Skin epidermis (tissue), 12 donors: ENCODE measurements around the gene SLC14A1.

Experiments used
- H3K27ac ChIP-seq, 21 experiments: fragments of 200-600 bp; sonication (generic) in 11 of 21; one replicate each; pipeline ENCODE4 v1.5.0; 2020; ENCODE audit warnings: mild to moderate bottlenecking in 3 of 21, inconsistent platforms in 2 of 21, moderate library complexity in 2 of 21
- H3K4me3 ChIP-seq, 7 experiments: fragments of 200-600 bp; sonication (generic) in 2 of 7; one replicate each; pipeline ENCODE4 v1.5.0; 2020; ENCODE audit warnings: inconsistent platforms in 2 of 7, mild to moderate bottlenecking in 2 of 7, moderate library complexity in 1 of 7

The SLC14A1 gene

DNA sequence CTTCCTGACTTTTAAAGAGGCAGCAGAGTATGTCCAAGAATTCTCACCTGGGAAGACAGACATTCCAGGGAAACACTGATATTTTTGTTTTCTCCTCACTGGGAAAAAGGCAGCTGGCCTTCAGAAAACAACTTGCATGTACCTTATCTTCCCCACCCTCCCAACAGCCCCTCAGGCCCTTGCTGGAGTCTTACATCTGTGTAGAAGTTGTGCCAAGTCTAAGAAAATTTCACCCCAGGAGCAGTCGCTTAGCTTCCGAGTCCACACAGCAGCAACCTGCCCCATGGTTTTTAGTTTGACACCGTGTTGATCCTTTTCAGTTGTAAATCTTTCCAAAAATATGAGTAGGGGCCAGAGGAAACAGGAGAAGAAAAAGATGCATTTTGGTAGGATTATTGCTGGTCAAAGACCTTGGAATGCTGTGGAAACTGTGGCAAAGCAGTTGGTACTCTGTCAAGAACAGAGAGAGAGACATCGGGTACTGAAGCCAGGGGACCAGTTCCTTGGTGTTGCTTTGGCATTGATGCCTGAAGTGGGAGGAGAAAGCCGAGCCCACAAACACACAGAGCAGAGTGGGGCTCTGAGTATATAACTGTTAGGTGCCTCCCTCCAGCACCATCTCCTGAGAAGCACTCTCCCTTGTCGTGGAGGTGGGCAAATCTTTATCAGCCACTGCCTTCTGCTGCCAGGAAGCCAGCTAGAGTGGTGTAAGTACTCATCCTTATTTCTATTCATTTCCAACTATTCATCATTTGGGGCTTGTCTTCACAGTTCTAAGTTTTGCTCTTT is at the start of gene SLC14A1:
Gene SLC14A1 (plus strand): TSS at position 615 of the 789 bp plus-strand sequence. CDS start 6,140 bp downstream, outside the sequence.
- no peak within 1 kb of the TSS for H3K27ac ChIP-seq
- H3K4me3 ChIP-seq: no peak within 1 kb of the TSS

DNA sequence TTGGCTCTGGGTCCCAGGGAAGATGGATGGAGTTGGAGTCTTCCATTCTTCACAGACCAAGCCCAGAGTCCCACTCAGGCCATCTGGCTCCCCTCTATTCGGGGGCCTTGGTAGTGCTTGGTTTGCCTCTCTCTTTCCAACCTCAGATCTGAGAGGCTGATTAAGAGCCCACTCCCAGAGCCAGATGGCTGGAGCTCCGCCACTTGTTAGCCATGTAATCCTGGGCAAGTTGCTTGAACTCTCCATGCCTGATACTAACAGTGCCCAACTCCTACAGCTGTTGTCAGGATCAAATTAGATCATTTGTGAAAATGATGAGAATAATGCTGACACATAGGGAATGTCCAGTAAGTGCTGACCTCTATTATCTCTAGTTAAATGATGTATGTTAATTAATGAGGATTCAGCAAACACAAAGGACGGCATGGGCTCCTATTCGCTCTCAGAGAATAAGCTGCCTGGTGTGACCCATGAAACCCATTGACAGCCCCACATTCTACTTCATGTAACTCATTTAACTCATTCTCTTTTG is 46.6 kb upstream of the SLC14A1 start:
- Histone ChIP-seq H3K4me3 (no peak overlapping the region), H3K27ac (no peak overlapping the region)

DNA sequence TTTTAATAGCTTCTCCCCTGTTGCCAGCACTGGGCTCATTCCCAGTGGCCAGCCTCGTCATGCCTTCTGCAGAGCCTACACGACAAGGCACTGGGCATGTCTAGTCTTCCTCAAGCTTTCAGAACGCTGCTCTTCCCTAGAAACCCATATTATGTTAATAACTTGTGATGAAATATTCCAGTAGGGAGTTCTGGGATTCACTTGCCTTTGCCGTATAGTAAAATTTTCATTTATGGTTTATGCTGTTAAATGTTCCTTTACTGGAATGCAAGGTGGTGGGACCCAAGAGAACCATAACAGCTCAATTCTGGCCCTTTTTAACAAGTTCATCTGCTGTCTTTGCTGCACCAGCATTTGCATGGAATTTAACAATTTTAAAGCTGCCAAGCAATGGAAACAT is 45.5 kb upstream of the SLC14A1 start:
- no peak overlapping the region for H3K4me3 ChIP-seq
- H3K27ac ChIP-seq: no peak overlapping the region

DNA sequence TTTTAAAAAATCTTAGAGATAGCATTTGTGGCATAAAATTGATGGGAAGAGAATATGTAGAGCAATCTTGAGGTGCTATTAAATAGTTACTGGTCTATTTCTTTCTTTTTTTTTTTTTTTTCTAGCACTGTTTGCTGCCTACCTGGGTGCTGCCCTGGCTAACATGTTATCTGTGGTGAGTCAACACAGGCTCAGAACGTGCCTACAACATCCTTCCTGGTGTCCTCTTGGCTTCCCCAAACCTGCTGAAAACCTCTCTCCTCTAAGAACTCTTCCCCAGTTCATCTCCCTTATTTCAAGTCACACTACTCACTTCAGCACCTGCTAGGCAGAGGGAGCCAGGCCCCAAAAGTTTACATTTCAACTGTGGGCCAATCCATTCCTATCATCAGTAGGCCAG is 45.1 kb upstream of the SLC14A1 start:
- Histone ChIP-seq H3K4me3 (no peak overlapping the region), H3K27ac (no peak overlapping the region)

DNA sequence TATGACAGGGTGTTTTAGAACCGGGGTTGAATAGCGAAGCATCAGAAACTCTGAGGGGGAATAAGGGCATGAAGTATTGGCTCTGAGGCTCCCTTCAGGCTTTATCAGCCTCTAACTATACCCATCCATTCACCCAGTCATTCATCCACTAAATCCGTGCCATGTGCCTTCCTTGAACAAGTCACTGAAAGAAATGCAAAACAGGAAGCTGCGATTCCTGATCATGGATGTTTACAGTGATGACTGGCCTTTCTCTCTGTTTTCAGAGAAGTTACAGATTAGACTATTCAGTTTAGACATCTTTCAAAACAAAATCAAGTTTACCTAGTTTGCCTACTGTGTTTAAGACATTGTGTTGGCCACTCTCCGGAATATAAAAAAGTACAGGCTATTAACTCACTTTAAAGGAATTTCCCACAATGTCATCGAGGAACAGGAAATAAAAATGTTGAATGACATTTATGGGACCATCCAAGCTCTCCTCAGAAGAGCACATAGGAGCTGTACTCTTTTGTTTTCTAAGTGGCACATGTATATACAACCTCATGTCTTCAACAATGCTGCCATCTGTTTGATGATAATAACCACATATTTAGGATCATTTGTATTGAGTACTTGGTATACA is 43.8 kb upstream of the SLC14A1 start:
- H3K4me3 ChIP-seq: no peak overlapping the region
- no peak overlapping the region for H3K27ac ChIP-seq

DNA sequence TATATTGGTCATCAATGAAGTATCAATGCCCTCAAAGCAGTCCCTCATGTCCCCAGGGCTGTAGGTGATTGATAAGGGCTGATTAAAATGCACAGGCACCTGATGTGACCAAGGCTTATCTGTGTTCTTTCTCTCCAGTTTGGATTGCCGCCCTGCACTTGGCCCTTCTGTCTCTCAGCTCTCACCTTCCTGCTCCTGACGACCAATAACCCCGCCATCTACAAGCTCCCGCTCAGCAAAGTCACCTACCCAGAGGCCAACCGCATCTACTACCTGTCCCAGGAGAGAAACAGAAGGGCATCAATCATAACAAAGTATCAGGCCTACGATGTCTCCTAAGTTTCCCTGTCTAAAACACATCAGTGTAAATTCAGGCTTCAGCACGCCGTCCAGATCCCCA is 41.8 kb upstream of the SLC14A1 start:
- H3K27ac ChIP-seq: no peak overlapping the region
- no peak overlapping the region for H3K4me3 ChIP-seq

DNA sequence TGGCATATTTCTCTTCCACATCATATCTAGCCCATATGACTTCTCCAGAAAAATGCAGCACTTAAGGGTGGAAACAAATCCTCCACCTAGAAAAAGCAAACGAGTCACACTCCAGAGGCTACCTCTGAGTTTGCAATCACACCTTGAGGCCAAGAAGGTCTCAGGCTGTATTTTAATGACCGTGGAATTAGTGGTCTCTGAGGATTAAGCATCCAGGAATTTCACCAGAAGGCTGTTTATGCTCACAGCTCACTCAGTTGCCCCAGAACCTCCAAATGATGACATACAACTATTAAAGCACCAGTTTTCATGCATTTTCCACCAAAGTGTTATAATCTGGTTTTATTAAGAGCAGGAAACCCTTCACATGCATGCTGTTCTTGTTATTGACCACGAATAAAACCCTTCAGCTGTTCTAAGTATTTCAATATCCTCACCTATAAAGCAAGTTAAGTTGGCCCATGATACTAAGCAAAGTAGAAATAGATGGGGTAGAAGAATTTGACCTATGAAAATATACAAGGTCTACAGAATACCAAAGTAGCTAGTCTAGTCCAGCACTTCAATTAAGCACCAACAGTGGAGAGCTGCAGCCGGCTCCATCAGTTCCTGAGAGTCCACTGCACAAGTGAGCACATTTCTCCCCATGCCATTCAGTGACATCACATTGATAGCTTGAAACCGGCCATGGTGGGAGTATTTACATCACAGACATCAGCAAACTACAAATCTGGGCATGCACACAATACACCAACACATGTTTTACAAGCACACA is 39.5 kb upstream of the SLC14A1 start:
- Histone ChIP-seq H3K4me3 (no peak overlapping the region), H3K27ac (no peak overlapping the region)

DNA sequence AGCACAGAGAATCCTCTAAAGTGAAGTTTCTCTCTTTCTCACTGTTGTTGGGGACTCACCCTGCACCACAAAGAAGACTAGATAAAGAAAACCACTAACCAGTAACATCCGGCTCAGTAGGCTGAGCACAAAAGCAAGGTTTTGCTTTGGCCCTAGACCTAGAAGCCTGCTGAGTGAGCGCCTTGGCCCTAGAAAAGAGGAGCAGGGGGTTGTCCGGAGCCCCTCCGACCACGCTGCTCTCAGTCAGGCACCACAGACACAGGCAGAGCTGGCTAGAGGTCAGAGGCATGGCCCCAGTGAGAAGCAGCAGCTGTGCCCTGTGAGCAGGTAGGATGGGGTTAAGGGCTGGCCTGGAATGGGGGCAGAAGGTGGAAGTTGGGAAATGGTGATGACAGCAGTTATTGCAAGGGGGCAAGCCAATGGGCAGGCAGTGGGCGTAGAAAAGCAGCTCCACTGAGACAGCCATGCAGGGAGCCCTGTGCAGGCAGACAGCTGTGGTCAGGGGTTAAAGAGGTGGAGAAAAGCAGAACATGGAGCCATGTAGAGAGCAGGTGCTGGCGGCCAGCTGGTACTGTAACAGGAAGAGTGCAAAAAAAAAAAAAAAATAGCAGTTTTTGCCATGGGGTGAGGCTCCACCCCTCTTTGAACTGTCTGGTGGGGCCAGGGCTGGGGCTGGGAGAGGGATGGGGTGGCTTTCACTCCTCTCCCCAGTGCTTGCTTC is 36.9 kb upstream of the SLC14A1 start:
- Histone ChIP-seq H3K4me3 (peak overlapping the region in 1 of 7 experiments; percentile 5), H3K27ac (peak overlapping the region in 9 of 21 experiments; percentile 1 to 87 (median 69))

DNA sequence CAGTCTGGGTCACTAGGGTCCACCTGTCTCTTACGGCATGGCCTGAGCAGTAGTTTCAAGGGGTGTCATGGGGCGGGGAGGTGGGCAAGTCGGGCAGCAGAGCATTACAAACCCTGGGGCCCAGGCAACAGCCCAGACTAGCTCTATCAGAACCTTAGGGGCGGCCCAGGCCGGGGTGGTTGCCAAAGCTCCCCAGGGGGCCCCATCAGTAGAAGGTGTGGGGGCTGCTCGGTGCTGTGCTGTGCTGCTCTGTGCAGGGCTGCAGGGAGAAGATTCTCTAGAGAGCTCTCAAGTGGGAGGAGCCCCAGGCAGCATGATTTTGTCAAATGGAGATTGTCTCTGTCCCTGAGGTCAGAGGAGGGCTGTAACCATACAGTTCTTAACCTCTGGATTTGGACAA is 36.4 kb upstream of the SLC14A1 start:
- H3K27ac ChIP-seq: peak overlapping the region in 9 of 21 experiments; percentile 1 to 87 (median 69)
- peak overlapping the region in 1 of 7 experiments; percentile 5 for H3K4me3 ChIP-seq

DNA sequence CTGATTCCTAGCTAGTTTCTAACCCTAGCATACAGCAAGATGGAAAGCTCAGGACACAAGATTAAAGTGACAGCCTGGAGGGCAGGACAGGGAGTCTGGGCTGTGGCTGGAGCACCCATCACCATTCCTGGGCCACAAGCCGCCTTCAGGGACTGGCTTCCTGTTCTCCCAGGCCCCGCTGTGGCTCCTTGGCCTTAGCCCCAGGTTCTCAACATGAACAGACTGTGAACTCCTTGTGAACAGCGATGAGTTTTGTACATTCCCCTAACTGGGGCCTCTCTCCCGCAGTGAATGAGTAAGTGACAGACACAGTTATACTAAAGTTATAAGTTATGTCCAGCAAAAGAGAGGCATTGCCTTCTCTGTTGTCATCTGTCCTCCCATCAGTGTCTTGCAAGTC is 35.9 kb upstream of the SLC14A1 start:
- Histone ChIP-seq H3K4me3 (no peak overlapping the region), H3K27ac (peak overlapping the region in 8 of 21 experiments; percentile 1 to 87 (median 72))

DNA sequence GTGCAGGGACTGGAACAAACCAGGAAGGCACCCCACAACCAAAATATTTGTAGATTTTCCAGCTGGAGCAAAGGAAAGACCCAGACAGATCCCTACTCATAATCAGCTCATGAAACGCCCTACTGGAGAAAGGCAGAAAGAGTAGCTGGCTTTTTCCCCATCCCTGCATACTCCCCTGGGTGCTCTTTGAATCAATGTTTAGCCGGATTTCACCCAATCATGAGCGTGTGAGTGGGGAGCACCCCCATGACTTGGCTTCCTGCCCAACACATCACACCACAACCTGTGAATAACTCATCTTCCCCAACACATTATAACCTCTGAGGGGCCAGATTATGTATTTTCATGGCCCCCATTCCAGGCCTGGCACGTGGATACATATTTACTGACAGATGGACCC is 35.1 kb upstream of the SLC14A1 start:
- no peak overlapping the region for H3K4me3 ChIP-seq
- H3K27ac ChIP-seq: peak overlapping the region in 4 of 21 experiments; percentile 74 to 87 (median 85)

DNA sequence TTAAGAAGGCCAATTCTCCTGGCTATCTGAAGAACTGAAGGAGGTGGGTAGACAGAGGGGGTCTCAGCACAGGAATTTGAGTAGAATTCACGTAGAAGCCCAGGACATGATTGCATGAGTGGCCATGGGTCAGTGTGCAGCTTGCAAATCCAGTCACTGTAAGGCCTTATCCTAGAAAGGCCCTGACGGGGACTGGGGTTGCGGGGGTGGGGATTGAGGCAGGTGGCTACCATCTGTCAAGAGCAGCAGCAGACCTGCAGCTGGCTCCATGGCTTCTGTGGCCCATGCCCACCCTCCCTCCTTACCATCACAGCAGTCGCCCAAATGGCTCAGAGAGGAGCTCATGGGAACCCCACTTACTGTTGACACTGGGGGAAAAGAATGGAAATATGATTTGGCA is 34.6 kb upstream of the SLC14A1 start:
- H3K27ac ChIP-seq: peak overlapping the region in 1 of 21 experiments; percentile 84
- H3K4me3 ChIP-seq: no peak overlapping the region

DNA sequence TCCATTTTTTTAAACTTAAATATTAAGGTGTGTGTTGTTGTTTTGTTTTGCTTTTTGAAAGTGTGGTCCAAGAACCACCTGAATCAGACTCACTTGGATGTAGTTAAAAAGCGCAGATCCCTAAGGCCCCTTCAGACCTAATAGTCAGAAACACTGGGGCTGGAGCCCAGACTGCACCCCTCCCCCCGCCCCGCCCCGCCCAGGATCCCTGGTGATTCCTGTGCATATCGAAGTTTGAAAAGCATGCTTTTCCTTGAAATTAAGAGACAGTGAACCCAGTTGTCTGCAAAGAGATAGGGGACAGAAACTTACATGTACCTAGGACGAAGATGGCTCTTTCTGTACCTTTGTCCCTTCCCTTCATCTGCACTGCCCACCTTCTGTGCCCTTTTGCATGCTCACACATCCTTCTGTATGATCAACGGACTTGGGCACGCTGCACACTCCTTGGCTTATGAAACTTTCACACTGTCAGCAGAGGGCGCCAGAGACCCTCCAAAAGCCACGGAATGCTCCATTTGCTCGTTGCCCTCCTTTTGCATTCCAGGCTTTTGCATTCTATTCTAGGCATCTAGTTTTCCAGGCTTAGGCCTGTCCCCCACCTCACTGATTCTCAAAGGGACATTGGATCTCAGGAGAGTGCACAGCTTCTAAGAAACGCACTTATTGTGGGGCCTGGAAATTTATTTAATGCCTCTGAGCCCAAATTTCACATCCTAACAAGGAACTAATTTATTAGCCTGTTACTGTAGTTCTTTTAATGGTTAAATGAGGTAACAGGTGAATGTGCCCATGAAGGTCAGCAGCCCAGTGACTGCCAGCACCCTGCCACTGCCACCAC is 32.8 kb upstream of the SLC14A1 start:
- Histone ChIP-seq H3K4me3 (no peak overlapping the region), H3K27ac (no peak overlapping the region)

DNA sequence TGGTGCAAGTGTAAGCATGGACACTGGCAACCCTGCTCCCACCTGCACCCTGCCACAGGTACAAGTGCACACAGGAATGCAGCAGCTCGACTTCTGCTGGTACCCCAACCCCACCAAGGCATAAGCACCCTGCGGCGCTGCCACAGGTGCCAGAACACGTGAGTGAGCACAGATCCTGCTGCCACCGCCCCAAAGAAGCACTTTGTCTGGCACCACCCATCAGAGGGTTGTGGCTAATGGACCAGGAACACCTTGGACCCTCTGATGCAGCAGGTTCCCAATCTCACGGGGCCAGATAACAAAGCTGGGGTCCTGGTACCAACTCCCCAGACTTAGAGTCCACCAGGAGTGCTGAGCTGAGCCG is 32.2 kb upstream of the SLC14A1 start:
- H3K4me3 ChIP-seq: no peak overlapping the region
- no peak overlapping the region for H3K27ac ChIP-seq

DNA sequence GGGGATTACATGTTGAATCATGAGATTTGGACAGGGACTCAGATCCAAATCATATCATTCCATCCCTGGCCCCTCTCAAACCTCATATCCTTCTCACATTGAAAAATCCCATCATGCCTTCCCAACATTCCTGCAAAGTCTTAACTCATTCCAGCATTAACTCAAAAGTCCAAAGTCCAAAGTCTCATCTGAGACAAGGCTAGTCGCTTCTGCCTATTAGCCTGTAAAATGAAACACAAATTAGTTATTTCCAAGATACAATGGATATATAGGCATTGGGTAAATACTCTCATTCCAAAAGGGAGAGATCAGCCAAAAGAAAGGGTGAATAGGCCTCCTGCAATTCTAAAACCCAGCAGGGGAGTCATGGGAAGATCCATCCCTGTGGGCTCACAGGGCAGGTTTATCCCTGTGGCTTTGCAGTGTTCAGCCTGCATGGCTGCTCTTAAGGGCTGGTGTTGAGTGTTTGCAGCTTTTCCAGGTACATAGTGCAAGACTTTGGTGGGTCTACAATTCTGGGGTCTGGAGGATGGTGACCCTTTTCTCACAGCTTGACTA is 21.2 kb upstream of the SLC14A1 start:
- H3K4me3 ChIP-seq: no peak overlapping the region
- H3K27ac ChIP-seq: no peak overlapping the region

DNA sequence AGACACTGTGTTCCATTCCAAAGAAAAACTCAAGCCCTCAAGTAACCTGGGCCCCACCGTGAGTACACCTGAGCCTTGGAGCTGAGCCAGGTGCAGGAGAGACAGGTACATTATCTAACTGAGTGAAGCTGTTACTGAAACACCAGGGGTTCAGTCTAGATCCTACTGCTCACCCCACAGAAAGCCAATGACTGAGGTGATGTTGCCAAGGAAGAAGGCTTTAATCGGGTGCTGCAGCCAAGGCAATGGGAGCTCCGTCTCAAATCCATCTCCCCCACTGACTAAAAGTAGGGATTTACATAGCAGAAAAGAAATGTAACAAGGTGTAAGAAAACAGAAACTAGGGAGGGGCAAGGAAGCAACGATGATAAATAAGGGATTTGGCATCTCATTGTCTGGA is 15.2 kb upstream of the SLC14A1 start:
- no peak overlapping the region for H3K4me3 ChIP-seq
- no peak overlapping the region for H3K27ac ChIP-seq

DNA sequence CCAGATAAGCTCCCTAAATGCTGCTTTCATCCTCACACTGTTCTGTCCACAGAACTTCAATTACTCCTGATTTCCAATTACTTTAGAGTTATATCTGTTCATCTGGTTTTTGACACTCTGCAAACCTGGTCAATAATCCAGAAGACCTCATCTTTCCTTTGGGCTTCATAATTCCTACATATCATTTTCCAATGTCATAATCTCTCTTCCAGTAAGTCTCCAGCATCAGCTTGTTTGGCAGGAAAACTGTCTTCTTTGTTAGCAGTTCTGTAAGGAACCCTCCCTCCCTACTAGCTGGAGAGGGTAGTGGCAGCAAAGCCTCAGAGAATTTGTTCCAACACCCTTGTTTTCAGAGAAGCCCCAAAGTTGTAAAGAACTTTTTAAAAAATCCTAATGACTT is 11.9 kb upstream of the SLC14A1 start:
- Histone ChIP-seq H3K4me3 (no peak overlapping the region), H3K27ac (no peak overlapping the region)

DNA sequence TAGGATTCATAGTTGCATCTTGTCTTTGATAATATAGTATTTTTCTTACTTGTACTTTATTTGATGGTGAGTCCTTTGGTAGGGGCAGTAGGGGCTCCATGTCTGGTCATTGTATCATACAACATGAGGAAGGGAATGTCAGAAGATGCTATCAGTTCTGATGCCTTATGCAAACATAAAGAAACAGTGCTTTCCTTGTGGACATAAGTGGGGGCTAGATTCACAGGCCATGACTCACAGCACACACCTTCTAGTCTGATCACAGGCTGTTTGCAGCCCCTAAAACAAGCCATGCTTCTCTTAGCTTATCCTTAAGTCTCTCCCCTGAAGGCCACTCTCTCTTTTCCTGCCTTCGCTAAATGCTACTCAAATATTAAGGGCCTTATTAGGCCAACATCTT is 10.7 kb upstream of the SLC14A1 start:
- Histone ChIP-seq H3K27ac (no peak overlapping the region), H3K4me3 (no peak overlapping the region)
